Activated T-helper 1 cell treated with anti-CD3 and anti-CD28 coated beads, Interleukin-12 subunit alpha, Interleukin-12 subunit beta, Interleukin-2, Interleukin-4 antibody, amounts not matched to agents 30 ng/mL and 10 ng/mL and 1 ng/mL, durations not matched to agents 14 hours and 24 hours and 36 hours (primary cell): Measurements from ENCODE around the gene TRPM3. TPM values are rescaled to one million over a fixed set of nuclear protein-coding genes. Genes with fewer than 3 reads are reported as not detected.

Experiments
- DNase-seq: peaks from one replicate; pipeline ENCODE4 v3.0.0; 2021; ENCODE audit warnings: low spot score
- H3K27ac Mint-ChIP-seq: one replicate; pipeline ENCODE4 v1.8.0; 2021; ENCODE audit warnings: mild to moderate bottlenecking, mixed read lengths
- H3K27me3 Mint-ChIP-seq: one replicate; pipeline ENCODE4 v1.8.0; 2022; ENCODE audit warnings: mild to moderate bottlenecking, moderate library complexity, mixed read lengths; ENCODE audit not compliant: insufficient read depth
- H3K36me3 Mint-ChIP-seq: one replicate; pipeline ENCODE4 v1.8.0; 2021; ENCODE audit warnings: low read depth, mixed read lengths
- H3K4me1 Mint-ChIP-seq: one replicate; pipeline ENCODE4 v1.8.0; 2021; ENCODE audit warnings: low read depth, mixed read lengths
- H3K4me3 Mint-ChIP-seq: one replicate; pipeline ENCODE4 v1.8.0; 2021; ENCODE audit warnings: mild to moderate bottlenecking, moderate library complexity, mixed read lengths
- H3K9me3 Mint-ChIP-seq: one replicate; pipeline ENCODE4 v1.8.0; 2021; ENCODE audit warnings: mixed read lengths
- intact Hi-C: fragments of 100-400 bp; cut with micrococcal nuclease; formaldehyde crosslinking; loops from one replicate; pipeline ENCODE4 v1.15.1; 2024
- total RNA-seq: library from RNA; stranded (reverse); gene quantifications from 2 replicates; pipeline ENCODE4 v1.2.3, GENCODE V29; 2022

The TRPM3 gene
- total RNA-seq, 1 donor from 2014 or later, result not detected

DNA sequence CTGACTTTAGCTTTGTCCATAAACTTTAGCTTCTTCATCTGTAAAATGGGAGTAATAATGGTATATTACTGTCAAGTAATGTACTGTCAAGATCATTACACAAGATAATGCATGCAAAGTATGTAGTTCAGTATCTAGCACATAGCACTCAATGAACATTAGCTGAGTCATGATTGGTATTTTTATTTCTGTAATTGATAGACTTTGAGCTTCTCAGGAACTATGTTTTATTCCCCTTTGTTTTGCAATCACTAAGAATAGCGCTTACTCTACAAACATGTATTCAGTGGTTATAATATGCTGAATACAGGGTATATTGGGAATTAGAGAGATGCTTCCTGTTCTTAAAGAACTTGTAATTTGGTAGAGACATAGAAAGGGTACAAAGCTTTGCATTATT, 564.6 kb downstream of the TRPM3 start:
- Mint-ChIP-seq H3K9me3 (peaks cover 13% of the 10 kb centered on the region), H3K4me1 (peaks cover 43% of the 10 kb centered on the region), H3K27ac (no peak overlapping the region), H3K4me3 (no peak overlapping the region), H3K27me3 (no peaks in the 10 kb centered on the region), H3K36me3 (peaks cover 8% of the 10 kb centered on the region)
- intact Hi-C loops, result no loop called here
- DNase-seq, result no peak

DNA sequence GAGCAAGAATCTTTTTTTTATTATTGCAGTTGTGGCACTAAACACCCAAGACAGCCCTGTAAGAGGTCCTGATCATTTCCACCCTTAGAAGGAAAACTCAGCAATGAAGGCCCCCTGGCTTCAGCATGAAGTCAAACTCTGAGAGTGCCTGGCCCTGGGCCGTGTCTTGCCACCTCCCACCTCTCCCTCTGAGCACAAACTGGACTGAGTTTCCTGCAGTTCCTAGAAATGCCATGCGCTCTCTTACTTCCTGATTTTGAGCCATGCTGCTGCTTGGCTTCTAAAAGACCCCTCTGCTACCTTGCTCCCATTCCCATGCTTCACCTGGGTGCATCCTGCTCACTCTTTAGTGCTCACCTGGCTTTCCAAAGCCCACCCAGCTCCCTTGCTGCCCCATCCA, 566.5 kb downstream of the TRPM3 start:
- H3K27ac Mint-ChIP-seq, result no peak overlapping the region
- peaks cover 3% of the 10 kb centered on the region for H3K36me3 Mint-ChIP-seq
- H3K4me3 Mint-ChIP-seq, result no peak overlapping the region
- no peaks in the 10 kb centered on the region for H3K27me3 Mint-ChIP-seq
- peaks cover 4% of the 10 kb centered on the region for H3K9me3 Mint-ChIP-seq
- intact Hi-C loops, result no loop called here
- DNase-seq, result no peak
- peaks cover 32% of the 10 kb centered on the region for H3K4me1 Mint-ChIP-seq

DNA sequence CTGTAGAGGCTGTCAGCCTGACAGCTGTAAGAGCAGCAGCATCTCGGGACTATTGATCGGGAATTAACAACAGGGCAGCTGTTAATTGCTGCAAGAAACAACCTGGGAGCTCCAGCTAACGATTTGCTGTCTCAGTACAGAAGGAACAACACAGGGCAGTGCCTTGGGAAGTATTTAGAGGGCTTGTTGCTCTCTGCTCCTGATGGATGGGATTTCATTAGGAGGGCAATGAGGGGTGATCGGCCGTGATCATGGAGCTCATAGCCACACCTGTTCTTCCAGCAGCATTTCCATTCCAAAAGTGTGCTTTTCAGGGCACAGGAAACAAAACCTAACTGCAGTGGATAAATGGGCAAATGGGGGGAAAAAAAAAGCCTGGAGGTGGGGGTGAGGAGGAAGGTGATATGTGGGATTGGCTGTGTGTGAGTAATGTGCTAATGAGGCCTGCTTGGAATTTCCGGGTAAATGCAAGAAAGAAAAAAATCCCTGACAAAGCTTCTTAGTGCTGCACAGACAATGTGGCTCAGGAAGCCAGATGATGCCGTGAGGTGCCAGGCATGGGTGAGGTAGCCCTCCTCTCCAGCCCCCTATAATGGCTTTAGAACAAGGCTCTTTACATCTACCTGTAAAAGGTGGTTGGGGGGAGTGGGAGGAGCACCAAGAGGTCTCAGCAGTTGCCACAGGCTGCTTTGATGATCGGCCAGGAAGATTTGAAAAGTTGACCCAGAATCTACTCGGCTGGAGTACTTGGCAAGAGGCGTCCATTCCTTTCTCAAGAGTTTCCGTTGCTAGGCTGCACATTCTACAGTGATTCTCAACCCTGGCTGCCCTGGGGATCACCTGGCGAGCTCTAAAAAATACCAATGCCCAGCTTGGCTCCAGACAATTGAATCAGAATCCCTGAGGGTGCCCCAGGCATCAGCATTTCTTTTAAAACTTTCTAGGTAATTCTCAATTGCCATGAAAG, 567.4 kb downstream of the TRPM3 start:
- H3K4me3 Mint-ChIP-seq, result no peak overlapping the region
- DNase-seq, result no peak
- H3K36me3 Mint-ChIP-seq, result no peaks in the 10 kb centered on the region

DNA sequence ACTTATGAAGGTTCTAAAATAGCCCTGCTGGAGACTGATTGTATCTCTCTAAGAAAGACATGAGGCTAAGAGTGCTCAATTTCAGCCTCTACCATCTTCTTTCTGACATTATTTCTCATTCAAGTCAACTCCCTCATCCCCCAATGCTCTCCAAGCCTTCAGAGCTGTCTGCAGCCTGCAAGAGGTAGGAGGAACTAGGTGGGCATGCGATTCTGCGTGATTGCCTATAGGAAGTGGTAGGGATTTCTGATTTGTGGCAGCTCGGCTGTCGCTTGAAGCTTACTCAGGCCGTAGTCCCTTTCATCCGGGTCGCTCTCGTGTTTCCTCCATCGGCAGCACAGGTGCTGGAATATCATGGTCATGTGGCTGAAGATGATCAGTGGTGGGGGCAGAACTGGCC, 568.9 kb downstream of the TRPM3 start:
- no peak overlapping the region for H3K27ac Mint-ChIP-seq
- intact Hi-C loops, result no loop called here

More for the DNA sequence above, 567.4 kb downstream of the TRPM3 start:
- Mint-ChIP-seq H3K27me3 (no peaks in the 10 kb centered on the region), H3K4me1 (peaks cover 23% of the 10 kb centered on the region), H3K27ac (no peak overlapping the region), H3K9me3 (no peaks in the 10 kb centered on the region)
- intact Hi-C loops, result no loop called here

DNA sequence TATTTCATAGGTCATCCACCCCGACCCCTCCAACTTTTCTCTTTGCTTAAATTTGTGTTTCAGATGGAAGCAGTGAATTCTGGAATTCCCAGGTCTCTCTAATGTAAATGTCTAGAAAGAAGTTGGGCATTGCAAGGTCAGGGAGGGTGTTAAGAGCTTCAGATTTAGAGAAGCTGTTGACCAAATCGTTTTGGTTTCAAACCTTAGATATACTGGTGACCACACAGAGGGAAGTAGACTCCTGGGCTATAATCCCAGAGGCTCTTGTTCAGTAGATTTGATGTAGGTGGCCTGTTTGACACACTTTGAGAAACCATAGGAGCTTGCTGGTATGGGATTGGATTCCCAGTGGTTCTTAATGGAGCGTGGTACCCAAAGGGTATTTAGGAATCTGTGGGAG, 569.6 kb downstream of the TRPM3 start:
- peaks cover 1% of the 10 kb centered on the region for H3K36me3 Mint-ChIP-seq
- H3K9me3 Mint-ChIP-seq, result no peaks in the 10 kb centered on the region
- H3K4me1 Mint-ChIP-seq, result peaks cover 21% of the 10 kb centered on the region
- H3K27ac Mint-ChIP-seq, result no peak overlapping the region
- no peaks in the 10 kb centered on the region for H3K27me3 Mint-ChIP-seq
- DNase-seq, result no peak
- no peak overlapping the region for H3K4me3 Mint-ChIP-seq
- intact Hi-C loops, result no loop called here

More for the DNA sequence above, 568.9 kb downstream of the TRPM3 start:
- H3K27me3 Mint-ChIP-seq, result no peaks in the 10 kb centered on the region
- peaks cover 1% of the 10 kb centered on the region for H3K36me3 Mint-ChIP-seq
- peaks cover 21% of the 10 kb centered on the region for H3K4me1 Mint-ChIP-seq
- no peaks in the 10 kb centered on the region for H3K9me3 Mint-ChIP-seq
- H3K4me3 Mint-ChIP-seq, result no peak overlapping the region
- DNase-seq, result no peak

DNA sequence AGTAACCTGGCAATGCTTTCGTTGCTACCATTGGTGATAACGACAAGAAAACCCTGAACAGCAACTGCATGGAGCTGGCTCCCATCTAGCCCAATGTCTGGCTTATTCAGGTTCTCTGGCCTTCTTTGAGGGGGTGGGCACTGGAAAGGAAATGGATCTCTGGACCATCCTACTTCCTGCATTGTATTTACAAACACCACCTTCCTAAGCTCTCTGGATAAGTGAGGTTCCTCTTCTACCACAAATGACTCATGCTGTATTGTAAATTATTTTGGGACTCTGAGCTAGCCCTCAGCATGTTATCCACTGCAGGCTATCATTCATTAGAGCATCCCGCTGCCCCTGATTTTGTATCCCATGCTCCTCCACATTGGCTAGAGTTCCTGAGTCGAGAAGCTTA, 570.0 kb downstream of the TRPM3 start:
- intact Hi-C loops, result no loop called here
- Mint-ChIP-seq H3K4me3 (no peak overlapping the region), H3K27ac (no peak overlapping the region), H3K27me3 (no peaks in the 10 kb centered on the region), H3K36me3 (peaks cover 1% of the 10 kb centered on the region), H3K9me3 (no peaks in the 10 kb centered on the region), H3K4me1 (peaks cover 21% of the 10 kb centered on the region)
- DNase-seq, result no peak

DNA sequence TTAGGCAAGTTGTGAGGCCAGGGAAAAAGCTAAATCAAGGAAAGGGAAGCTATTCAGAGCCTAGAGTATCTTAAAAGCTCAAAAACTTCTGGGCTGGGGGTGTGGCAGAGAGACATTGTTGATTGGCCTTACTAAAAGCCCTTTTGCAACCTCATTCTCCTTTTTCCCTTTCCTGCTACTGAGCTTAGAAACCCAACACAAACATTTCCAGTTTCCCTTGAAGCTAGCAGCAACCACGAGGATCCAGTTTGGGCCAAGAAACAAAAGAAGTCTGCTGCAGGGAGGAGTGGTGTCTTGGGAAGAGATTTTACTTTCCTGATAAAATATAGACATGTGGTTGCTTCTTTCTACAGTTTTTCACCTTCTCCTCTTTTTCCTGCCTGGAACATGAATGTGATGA, 571.5 kb downstream of the TRPM3 start:
- no peaks in the 10 kb centered on the region for H3K27me3 Mint-ChIP-seq

DNA sequence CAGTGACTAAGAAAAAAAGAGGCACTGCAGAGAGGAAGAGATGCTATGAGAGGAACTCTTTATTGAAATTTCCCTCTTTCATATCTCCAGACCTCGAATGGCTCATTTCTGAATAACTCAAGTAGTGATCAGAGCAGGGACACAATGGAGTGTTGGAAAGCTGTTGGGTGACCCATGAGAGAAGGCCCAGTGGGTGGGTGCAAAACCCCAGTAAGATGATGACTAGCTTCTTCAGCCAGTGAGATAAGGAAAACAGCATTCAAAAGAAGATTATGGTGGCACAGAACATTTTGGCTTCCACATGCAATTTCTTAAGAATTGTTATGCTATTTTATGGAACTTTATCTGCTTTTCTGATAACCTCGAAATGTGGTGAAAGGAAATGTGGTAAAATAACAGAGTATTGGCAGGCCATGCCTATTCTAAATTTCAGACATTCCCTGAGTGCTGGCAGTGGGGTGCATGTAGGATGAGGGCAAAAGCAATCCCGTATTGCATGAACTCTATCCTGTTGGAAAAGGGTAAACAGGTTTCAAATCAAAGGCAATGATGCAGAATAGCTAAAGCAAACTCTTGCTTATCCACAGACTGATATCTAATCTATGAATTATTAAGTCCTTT, 579.0 kb downstream of the TRPM3 start:
- Mint-ChIP-seq H3K9me3 (no peaks in the 10 kb centered on the region), H3K36me3 (no peaks in the 10 kb centered on the region), H3K4me3 (no peak overlapping the region), H3K27me3 (peaks cover 4% of the 10 kb centered on the region), H3K4me1 (no peaks in the 10 kb centered on the region), H3K27ac (no peak overlapping the region)
- DNase-seq, result no peak
- intact Hi-C loops, result no loop called here

More for the DNA sequence above, 571.5 kb downstream of the TRPM3 start:
- intact Hi-C loops, result no loop called here
- Mint-ChIP-seq H3K9me3 (no peaks in the 10 kb centered on the region), H3K36me3 (peaks cover 1% of the 10 kb centered on the region), H3K4me3 (no peak overlapping the region), H3K4me1 (peaks cover 17% of the 10 kb centered on the region), H3K27ac (no peak overlapping the region)
- DNase-seq, result no peak

DNA sequence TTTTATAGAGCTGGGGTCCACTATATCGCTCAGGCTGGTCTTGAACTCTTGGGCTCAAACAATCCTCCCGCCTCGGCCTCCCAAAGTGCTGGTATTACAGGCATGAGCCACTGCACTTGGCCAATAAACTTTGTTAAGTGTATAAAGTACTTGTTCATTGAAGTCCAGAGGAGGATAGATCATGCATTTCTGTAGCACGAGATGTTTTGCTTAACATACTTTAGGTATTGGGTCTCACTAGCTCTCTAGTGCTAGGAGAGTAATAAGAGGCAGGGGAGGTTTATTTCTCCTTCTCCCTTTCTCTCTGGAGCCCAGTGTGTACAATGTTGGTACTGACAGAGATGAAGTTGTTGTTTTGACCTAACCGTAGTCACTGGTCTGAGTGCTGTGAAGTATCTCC, 581.4 kb downstream of the TRPM3 start:
- H3K27me3 Mint-ChIP-seq, result peaks cover 4% of the 10 kb centered on the region
- H3K9me3 Mint-ChIP-seq, result no peaks in the 10 kb centered on the region
- DNase-seq, result no peak
- no peak overlapping the region for H3K4me3 Mint-ChIP-seq
- H3K27ac Mint-ChIP-seq, result no peak overlapping the region
- H3K4me1 Mint-ChIP-seq, result no peaks in the 10 kb centered on the region
- no peaks in the 10 kb centered on the region for H3K36me3 Mint-ChIP-seq
- intact Hi-C loops, result no loop called here

DNA sequence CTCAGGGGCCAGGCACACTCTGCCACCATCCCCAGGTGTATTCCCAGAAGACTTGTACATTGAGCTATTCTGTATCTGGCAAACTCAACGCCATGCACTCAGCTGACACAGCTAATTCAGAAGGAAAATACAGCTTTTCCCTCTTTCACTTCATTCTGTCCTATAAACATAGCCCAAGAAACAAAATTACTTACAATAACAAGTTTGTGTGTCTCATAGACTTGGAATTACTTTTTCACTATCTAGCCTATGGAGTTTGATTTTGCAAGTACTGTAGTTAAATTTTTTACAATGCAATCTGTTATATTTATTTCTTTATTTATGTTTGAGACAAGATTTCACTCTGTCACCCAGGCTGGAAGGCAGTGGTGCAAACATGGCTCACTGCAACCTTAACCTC, 581.9 kb downstream of the TRPM3 start:
- intact Hi-C loops, result no loop called here
- H3K27ac Mint-ChIP-seq, result no peak overlapping the region
- no peak for DNase-seq
- no peak overlapping the region for H3K4me3 Mint-ChIP-seq
- H3K36me3 Mint-ChIP-seq, result no peaks in the 10 kb centered on the region
- H3K27me3 Mint-ChIP-seq, result peaks cover 4% of the 10 kb centered on the region
- no peaks in the 10 kb centered on the region for H3K4me1 Mint-ChIP-seq
- no peaks in the 10 kb centered on the region for H3K9me3 Mint-ChIP-seq

DNA sequence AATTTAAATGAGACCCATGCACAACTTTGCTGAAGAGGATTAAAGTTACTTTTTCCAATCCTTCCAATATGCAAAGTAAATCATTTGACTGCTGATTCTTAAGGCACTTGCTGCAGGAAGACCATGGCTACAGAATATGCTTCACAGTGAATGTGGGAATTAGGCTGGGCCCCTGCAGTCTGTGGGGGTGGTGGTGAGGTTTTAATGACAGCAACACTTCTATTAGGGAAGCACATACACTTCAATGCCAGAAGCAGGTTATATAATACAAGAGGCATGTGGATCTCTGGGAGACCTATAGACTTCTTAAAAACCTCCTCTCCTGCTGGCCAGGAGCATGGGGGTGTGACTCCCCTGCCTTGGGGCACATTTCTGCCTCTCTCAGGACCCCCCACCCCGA, 582.4 kb downstream of the TRPM3 start:
- no peaks in the 10 kb centered on the region for H3K9me3 Mint-ChIP-seq
- intact Hi-C loops, result no loop called here
- H3K36me3 Mint-ChIP-seq, result no peaks in the 10 kb centered on the region
- no peaks in the 10 kb centered on the region for H3K4me1 Mint-ChIP-seq
- no peak overlapping the region for H3K27ac Mint-ChIP-seq
- no peak for DNase-seq
- no peak overlapping the region for H3K4me3 Mint-ChIP-seq
- H3K27me3 Mint-ChIP-seq, result peaks cover 2% of the 10 kb centered on the region

DNA sequence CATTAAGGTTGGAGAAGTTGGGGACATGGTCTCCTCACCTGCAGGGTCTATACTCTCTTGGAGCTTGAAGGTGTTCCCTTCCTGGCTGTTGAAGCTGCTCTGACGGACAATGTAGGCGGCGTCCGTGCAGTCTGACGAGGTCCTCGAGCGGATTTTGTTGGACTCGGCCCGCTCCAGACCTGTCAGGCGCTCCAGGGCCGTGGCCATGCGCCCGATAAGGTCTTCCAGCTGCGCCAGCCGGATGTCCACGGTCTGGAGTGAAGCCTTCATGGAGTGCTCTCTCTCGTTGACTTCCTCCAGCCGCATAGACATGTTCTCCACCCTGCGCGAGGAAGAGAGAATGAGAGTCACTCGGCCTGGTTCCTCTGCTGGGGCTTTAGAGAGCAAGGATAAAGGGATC, 584.3 kb downstream of the TRPM3 start:
- H3K27ac Mint-ChIP-seq, result no peak overlapping the region
- peaks cover 8% of the 10 kb centered on the region for H3K4me1 Mint-ChIP-seq
- no peak for DNase-seq
- intact Hi-C loops, result no loop called here
- H3K36me3 Mint-ChIP-seq, result no peaks in the 10 kb centered on the region
- H3K4me3 Mint-ChIP-seq, result no peak overlapping the region
- no peaks in the 10 kb centered on the region for H3K27me3 Mint-ChIP-seq
- H3K9me3 Mint-ChIP-seq, result no peaks in the 10 kb centered on the region

DNA sequence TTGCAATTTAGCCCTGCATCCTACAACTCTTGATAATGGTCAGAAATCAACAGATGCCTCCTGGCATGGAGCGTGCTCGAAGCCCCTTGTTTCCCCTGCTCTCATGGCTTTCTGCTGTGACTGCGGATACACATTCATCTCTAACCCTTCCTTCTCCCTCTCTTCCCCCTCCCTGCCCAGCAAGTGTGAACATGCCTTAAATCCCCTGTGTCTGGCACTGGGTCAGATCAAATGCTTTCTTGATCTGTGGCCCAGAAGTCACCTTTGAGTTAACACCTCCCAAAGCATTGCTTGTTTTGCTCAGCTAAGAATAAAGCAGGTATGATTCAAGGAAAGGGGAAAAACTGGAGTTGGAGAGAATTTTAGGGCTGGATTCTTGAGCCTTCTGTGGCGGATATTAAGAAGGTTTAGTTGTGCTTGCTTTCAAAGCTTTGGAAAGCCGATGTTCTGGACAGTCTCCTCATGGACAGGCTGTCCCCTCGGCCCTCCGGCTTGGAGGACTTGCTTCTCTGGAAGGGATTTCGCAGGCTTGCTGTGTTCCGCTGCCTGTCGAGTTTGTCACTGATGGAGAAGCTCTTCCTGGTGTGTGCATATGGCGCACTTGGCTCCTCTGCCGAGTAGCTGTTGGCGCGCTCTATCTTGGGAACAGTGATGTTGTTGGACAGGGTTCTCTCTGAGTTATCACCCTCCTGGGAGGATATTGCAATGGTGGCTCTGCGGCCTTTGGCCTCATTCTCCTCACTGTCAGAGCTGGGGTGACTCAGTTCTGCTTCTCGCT, 585.7 kb downstream of the TRPM3 start:
- Mint-ChIP-seq H3K4me3 (no peak overlapping the region), H3K9me3 (no peaks in the 10 kb centered on the region), H3K27ac (no peak overlapping the region), H3K36me3 (no peaks in the 10 kb centered on the region), H3K27me3 (no peaks in the 10 kb centered on the region), H3K4me1 (peaks cover 15% of the 10 kb centered on the region)
- intact Hi-C loops, result no loop called here
- DNase-seq, result no peak
